GM06990 (cell line): ENCODE data around the gene DGAT2.

Source experiments
- DNase-seq: peaks from one replicate; pipeline ENCODE4 v3.0.0-alpha.2; 2011; ENCODE audit not compliant: insufficient read length; ENCODE audit errors: extremely low read depth
- H3K27me3 ChIP-seq: replicated peaks from 2 replicates; pipeline ENCODE4 v1.6.0; 2011; ENCODE audit warnings: low read length; ENCODE audit not compliant: control insufficient read depth, insufficient read depth
- H3K36me3 ChIP-seq: 2 replicates; pipeline ENCODE4 v1.5.1; 2011; ENCODE audit warnings: low read length; ENCODE audit not compliant: control insufficient read depth, insufficient read depth
- H3K4me3 ChIP-seq: replicated peaks from 2 replicates; pipeline ENCODE4 v1.5.1; 2011; ENCODE audit warnings: low read depth, mild to moderate bottlenecking, control low read depth, low read length
- TF ChIP-seq, protein P1 (sequence below): IDR thresholded peaks from 2 replicates; pipeline ENCODE4 v1.5.1; 2011; ENCODE audit warnings: low read length, control low read depth, mild to moderate bottlenecking, inconsistent platforms; ENCODE audit not compliant: insufficient read depth, poor library complexity, severe bottlenecking

Gene DGAT2

DNA sequence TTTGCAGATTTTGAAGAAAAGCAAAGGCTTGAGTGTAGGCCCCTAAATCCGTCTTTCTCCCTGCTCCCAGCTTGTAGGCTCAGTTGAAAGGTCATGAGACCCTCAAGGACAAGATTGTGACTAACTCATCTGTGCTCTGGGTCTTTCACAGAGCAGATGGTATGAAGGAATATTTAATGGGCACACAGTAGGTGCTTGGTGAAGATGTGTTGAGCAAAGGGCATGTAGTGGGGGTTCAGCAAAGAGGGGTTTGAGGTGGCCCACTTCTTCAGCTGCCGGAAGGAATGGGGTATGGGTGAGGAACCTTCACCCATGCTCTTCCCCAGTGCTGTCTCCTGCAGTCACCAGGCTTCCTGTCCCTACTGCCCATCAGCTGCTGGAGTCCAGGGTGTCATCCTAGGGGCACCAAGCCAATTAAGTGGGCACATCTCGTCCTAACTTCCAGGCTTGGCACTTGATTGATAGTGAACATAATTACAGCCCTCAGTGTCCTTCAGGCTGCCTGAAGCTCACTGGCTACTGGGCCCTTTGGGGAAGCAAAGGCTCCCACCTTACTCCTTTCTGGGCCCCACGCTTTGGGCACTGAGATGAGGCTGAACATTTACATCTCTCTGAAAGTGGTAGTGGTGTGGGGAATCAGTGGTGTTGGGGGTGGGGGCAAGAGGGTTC lies 15.0 kb downstream of the DGAT2 start:
- Histone ChIP-seq H3K4me3 (no peak overlapping the region), H3K36me3 (peaks cover 7% of the 10 kb centered on the region), H3K27me3 (no peaks in the 10 kb centered on the region)
- DNase-seq, result no peak
- TF ChIP-seq, protein P1, sequence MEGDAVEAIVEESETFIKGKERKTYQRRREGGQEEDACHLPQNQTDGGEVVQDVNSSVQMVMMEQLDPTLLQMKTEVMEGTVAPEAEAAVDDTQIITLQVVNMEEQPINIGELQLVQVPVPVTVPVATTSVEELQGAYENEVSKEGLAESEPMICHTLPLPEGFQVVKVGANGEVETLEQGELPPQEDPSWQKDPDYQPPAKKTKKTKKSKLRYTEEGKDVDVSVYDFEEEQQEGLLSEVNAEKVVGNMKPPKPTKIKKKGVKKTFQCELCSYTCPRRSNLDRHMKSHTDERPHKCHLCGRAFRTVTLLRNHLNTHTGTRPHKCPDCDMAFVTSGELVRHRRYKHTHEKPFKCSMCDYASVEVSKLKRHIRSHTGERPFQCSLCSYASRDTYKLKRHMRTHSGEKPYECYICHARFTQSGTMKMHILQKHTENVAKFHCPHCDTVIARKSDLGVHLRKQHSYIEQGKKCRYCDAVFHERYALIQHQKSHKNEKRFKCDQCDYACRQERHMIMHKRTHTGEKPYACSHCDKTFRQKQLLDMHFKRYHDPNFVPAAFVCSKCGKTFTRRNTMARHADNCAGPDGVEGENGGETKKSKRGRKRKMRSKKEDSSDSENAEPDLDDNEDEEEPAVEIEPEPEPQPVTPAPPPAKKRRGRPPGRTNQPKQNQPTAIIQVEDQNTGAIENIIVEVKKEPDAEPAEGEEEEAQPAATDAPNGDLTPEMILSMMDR, result no peak

DNA sequence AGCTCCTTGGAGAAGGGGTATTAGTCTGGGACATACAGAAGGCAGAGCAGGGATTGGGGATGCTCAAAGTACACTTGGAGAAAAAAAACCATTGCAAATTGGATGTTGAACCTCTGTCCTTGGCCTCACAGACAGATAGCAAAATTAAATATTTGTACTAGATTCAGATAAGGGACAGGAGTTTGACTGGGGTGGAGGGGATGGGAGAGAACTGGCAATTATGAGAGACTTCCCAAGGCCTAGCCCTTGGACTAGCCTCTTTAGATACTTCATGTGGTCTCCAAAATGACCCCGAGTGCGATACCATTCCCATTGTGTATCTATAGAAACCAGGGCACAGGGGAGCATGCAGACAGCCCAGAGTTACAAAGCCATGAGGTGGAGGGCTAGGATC lies 15.5 kb downstream of the DGAT2 start:
- H3K27me3 ChIP-seq, result no peaks in the 10 kb centered on the region
- DNase-seq, result no peak
- H3K4me3 ChIP-seq, result no peak overlapping the region
- peaks cover 7% of the 10 kb centered on the region for H3K36me3 ChIP-seq
- TF ChIP-seq, protein P1, result no peak

DNA sequence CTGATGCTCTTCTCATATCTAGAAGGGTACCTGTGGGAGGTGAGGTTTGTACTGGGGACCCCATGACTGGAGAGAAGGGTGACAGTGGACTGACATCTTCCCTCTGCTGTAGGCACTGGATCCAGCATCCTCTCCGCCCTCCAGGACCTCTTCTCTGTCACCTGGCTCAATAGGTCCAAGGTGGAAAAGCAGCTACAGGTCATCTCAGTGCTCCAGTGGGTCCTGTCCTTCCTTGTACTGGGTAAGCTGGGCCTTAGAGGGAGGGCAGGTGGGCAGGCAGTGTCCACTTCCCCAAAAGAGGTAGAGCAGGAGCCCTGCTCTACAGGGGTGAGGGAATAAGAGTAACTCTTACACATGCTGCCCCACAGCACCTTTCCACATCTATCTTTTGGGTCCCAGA lies 15.9 kb downstream of the DGAT2 start:
- DNase-seq, result no peak
- H3K36me3 ChIP-seq, result peaks cover 7% of the 10 kb centered on the region
- TF ChIP-seq, protein P1, result no peak
- no peaks in the 10 kb centered on the region for H3K27me3 ChIP-seq
- no peak overlapping the region for H3K4me3 ChIP-seq

DNA sequence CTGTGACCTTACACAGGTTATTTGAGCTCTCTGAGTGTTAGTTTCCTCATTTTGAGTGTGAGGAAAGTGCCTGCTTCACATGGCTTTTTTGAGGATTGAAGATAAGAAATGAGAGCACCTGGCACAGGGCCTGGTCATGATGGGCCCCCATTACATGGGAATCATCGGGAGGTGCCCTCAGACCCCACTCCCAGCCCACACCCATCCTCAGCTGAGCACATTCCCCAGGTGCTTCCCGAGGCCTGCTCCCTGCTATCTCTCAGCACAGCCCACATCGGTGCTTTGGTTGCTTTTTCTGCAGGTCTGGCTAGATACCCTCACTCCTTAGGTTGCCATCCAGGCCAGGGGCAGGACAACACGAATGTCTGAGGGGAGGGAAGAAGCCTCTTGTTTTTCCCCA lies 16.6 kb downstream of the DGAT2 start:
- TF ChIP-seq, protein P1, result no peak
- DNase-seq, result no peak
- H3K4me3 ChIP-seq, result no peak overlapping the region
- H3K36me3 ChIP-seq, result peaks cover 7% of the 10 kb centered on the region
- H3K27me3 ChIP-seq, result no peaks in the 10 kb centered on the region

DNA sequence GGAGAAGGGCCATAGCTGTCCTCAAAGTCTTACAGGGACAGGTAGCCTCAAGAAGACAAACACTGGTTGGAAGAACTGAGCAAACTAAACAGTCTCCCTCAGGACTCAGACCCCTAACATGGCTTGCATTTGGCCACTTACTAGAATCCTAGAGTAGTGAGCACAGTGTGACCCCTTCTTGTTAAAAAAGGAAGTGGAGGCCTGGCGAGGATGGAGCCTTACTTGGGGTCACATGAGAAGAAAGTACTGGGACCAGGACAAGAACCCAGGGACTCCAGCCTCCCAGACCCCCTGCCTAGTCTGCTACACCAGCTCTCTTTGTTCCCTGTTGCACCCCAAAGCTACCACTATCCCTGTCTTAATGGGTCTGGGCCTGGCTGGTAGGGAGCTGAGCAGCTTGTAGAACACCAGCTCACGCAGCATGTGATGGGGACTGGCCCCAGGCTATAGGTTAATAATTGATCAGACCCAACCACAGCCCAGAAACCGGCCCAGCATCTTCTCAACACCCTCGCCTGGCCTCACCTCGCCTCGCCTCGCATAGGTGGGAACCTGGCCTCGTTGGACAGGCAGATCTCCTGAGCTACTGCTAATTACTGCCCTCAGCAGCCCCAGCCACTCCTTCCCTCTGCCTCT lies 17.6 kb downstream of the DGAT2 start:
- H3K36me3 ChIP-seq, result peaks cover 7% of the 10 kb centered on the region
- no peak overlapping the region for H3K4me3 ChIP-seq
- TF ChIP-seq, protein P1, result no peak
- H3K27me3 ChIP-seq, result no peaks in the 10 kb centered on the region
- DNase-seq, result no peak

DNA sequence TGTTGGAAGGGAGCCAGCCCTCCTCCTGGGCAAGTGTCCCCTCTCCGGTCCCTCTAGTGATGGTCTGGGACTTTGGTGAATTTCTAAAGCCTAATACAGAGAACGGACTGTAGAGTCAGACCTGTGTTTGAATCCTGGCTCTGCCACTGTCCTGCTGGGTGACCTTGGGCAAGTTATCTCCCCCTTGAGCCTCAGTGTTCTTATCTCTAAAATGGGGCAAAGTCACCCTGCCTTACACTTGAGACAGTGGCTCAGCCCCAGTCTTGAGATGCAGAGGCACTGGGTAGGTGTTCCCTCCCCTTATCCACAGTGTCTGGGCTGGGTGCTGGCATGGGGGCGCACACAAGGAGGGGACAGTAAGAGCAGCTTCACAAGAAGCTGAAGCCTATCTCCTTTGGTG lies 20.9 kb downstream of the DGAT2 start:
- Histone ChIP-seq H3K27me3 (no peaks in the 10 kb centered on the region), H3K4me3 (no peak overlapping the region), H3K36me3 (peaks cover 7% of the 10 kb centered on the region)
- DNase-seq, result no peak
- TF ChIP-seq, protein P1, result no peak
